ENCODE data around the gene BPIFB4. TPM values are rescaled to one million over a fixed set of nuclear protein-coding genes. Genes with fewer than 3 reads are reported as not detected.

Gene BPIFB4
- total and polyA plus RNA-seq, 2 experiments from 2014 or later: not detected

GRCh38 chr20:33075281-33075680, 4.2 kb upstream of the BPIFB4 start:
- Histone ChIP-seq H4K20me1 (replicated peaks; ENCODE audit: insufficient read depth) (no peaks in the 10 kb centered on the region), H3K36me3 (ENCODE audit: insufficient read depth) (no peaks in the 10 kb centered on the region), H3K27me3 (ENCODE audit: insufficient read depth) (no peaks in the 10 kb centered on the region), H3K79me2 (replicated peaks; ENCODE audit: insufficient read depth) (no peaks in the 10 kb centered on the region), H3K4me2 (no peak overlapping the region), H3K4me3 (no peak overlapping the region), H3K4me1 (ENCODE audit: insufficient read depth) (no peaks in the 10 kb centered on the region), H3F3A (replicated peaks; ENCODE audit: low read depth) (no peaks in the 10 kb centered on the region), H3K27ac (ENCODE audit: low read depth) (no peak overlapping the region), H2AFZ (no peak overlapping the region), H3K9me2 (ENCODE audit: insufficient read depth) (no peaks in the 10 kb centered on the region)
- no peaks in the 10 kb centered on the region for H3K4me1 Mint-ChIP-seq
- TF ChIP-seq, protein P1, sequence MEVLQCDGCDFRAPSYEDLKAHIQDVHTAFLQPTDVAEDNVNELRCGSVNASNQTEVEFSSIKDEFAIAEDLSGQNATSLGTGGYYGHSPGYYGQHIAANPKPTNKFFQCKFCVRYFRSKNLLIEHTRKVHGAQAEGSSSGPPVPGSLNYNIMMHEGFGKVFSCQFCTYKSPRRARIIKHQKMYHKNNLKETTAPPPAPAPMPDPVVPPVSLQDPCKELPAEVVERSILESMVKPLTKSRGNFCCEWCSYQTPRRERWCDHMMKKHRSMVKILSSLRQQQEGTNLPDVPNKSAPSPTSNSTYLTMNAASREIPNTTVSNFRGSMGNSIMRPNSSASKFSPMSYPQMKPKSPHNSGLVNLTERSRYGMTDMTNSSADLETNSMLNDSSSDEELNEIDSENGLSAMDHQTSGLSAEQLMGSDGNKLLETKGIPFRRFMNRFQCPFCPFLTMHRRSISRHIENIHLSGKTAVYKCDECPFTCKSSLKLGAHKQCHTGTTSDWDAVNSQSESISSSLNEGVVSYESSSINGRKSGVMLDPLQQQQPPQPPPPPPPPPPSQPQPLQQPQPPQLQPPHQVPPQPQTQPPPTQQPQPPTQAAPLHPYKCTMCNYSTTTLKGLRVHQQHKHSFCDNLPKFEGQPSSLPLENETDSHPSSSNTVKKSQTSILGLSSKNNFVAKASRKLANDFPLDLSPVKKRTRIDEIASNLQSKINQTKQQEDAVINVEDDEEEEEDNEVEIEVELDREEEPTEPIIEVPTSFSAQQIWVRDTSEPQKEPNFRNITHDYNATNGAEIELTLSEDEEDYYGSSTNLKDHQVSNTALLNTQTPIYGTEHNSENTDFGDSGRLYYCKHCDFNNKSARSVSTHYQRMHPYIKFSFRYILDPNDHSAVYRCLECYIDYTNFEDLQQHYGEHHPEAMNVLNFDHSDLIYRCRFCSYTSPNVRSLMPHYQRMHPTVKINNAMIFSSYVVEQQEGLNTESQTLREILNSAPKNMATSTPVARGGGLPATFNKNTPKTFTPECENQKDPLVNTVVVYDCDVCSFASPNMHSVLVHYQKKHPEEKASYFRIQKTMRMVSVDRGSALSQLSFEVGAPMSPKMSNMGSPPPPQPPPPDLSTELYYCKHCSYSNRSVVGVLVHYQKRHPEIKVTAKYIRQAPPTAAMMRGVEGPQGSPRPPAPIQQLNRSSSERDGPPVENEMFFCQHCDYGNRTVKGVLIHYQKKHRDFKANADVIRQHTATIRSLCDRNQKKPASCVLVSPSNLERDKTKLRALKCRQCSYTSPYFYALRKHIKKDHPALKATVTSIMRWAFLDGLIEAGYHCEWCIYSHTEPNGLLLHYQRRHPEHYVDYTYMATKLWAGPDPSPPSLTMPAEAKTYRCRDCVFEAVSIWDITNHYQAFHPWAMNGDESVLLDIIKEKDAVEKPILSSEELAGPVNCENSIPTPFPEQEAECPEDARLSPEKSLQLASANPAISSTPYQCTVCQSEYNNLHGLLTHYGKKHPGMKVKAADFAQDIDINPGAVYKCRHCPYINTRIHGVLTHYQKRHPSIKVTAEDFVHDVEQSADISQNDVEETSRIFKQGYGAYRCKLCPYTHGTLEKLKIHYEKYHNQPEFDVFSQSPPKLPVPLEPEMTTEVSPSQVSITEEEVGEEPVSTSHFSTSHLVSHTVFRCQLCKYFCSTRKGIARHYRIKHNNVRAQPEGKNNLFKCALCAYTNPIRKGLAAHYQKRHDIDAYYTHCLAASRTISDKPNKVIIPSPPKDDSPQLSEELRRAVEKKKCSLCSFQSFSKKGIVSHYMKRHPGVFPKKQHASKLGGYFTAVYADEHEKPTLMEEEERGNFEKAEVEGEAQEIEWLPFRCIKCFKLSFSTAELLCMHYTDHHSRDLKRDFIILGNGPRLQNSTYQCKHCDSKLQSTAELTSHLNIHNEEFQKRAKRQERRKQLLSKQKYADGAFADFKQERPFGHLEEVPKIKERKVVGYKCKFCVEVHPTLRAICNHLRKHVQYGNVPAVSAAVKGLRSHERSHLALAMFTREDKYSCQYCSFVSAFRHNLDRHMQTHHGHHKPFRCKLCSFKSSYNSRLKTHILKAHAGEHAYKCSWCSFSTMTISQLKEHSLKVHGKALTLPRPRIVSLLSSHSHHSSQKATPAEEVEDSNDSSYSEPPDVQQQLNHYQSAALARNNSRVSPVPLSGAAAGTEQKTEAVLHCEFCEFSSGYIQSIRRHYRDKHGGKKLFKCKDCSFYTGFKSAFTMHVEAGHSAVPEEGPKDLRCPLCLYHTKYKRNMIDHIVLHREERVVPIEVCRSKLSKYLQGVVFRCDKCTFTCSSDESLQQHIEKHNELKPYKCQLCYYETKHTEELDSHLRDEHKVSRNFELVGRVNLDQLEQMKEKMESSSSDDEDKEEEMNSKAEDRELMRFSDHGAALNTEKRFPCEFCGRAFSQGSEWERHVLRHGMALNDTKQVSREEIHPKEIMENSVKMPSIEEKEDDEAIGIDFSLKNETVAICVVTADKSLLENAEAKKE (CRISPR knock-in tag; IDR thresholded peaks at IDR 0.05): no peak
- TF ChIP-seq EZH2 (IDR thresholded peaks at IDR 0.05; ENCODE audit: low read depth, unreplicated experiment): no peak
- TF ChIP-seq ETS1 (IDR thresholded peaks at IDR 0.05): no peak
- no peak for TF ChIP-seq STAT1 (IDR thresholded peaks at IDR 0.05; ENCODE audit: unreplicated experiment)
- TF ChIP-seq, protein P2, sequence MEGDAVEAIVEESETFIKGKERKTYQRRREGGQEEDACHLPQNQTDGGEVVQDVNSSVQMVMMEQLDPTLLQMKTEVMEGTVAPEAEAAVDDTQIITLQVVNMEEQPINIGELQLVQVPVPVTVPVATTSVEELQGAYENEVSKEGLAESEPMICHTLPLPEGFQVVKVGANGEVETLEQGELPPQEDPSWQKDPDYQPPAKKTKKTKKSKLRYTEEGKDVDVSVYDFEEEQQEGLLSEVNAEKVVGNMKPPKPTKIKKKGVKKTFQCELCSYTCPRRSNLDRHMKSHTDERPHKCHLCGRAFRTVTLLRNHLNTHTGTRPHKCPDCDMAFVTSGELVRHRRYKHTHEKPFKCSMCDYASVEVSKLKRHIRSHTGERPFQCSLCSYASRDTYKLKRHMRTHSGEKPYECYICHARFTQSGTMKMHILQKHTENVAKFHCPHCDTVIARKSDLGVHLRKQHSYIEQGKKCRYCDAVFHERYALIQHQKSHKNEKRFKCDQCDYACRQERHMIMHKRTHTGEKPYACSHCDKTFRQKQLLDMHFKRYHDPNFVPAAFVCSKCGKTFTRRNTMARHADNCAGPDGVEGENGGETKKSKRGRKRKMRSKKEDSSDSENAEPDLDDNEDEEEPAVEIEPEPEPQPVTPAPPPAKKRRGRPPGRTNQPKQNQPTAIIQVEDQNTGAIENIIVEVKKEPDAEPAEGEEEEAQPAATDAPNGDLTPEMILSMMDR (conservative IDR thresholded peaks at IDR 0.05; ENCODE audit: low read depth in 2 of 2): no peak
- no peak for TF ChIP-seq ZNF114 (CRISPR knock-in tag; IDR thresholded peaks at IDR 0.05)
- no peak for TF ChIP-seq POLR2AphosphoS5 (IDR thresholded peaks at IDR 0.05; ENCODE audit: low read depth)
- no peak for TF ChIP-seq CREB1 (CRISPR knock-in tag; IDR thresholded peaks at IDR 0.05; ENCODE audit: low read depth)
- TF ChIP-seq REST (IDR thresholded peaks at IDR 0.05; ENCODE audit: unreplicated experiment): no peak
- no peak for TF ChIP-seq NANOG (IDR thresholded peaks at IDR 0.05; ENCODE audit: borderline replicate concordance)
- TF ChIP-seq JUNB (IDR thresholded peaks at IDR 0.05; ENCODE audit: unreplicated experiment): no peak
- no peak for TF ChIP-seq ZNF331 (CRISPR knock-in tag; IDR thresholded peaks at IDR 0.05; ENCODE audit: low read depth)
- TF ChIP-seq EZH2phosphoT487 (IDR thresholded peaks at IDR 0.05; ENCODE audit: unreplicated experiment): no peak
- H3K27me3 Mint-ChIP-seq (ENCODE audit: insufficient read depth, low read depth, poor library complexity): no peaks in the 10 kb centered on the region
- H3K9me3 Mint-ChIP-seq: no peaks in the 10 kb centered on the region; the same call in 2 of the 3 replicates
- no peaks in the 10 kb centered on the region for H3K36me3 Mint-ChIP-seq (ENCODE audit: low read depth)
- no peak overlapping the region for H3K4me3 Mint-ChIP-seq
- no peak overlapping the region for H3K27ac Mint-ChIP-seq
- DNase-seq (ENCODE audit: low spot score) (no peak), ATAC-seq (no peak)

Measured in GM23338 (cell line).